WTC11 (cell line): Measurements from ENCODE around the gene SERPINE2. TPM values are rescaled to one million over a fixed set of nuclear protein-coding genes. Genes with fewer than 3 reads are reported as not detected.

ENCODE experiments used
- ATAC-seq: fragments of 200-7000 bp; cut with Tn5 transposase; 2 replicates; pipeline ENCODE4 v1.10.0; 2021; ENCODE audit warnings: mild to moderate bottlenecking, moderate library complexity
- CTCF ChIA-PET: fragments of 300-600 bp; sonication (Branson Sonifier 250); formaldehyde crosslinking; loops from one replicate; lab custom pipeline; 2021; ENCODE audit warnings: antibody characterized with exemption; lab: Charles Lee
- POLR2A ChIA-PET: fragments of 350-600 bp; sonication (Branson Sonifier 250); formaldehyde crosslinking; loops from one replicate; lab custom pipeline; 2021; ENCODE audit warnings: antibody characterized with exemption; lab: Charles Lee
- DNase-seq: peaks from one replicate; pipeline ENCODE4 v3.0.0; 2021; ENCODE audit warnings: low spot score
- H3K27ac Mint-ChIP-seq: 2 replicates; pipeline ENCODE4 v1.8.0; 2021; ENCODE audit warnings: mixed read lengths
- H3K27me3 Mint-ChIP-seq: 2 replicates; pipeline ENCODE4 v1.8.0; 2021; ENCODE audit warnings: low read depth, mild to moderate bottlenecking, moderate library complexity, mixed read lengths
- H3K36me3 Mint-ChIP-seq: 2 replicates; pipeline ENCODE4 v1.8.0; 2021; ENCODE audit warnings: mixed read lengths
- H3K4me1 Mint-ChIP-seq: 2 replicates; pipeline ENCODE4 v1.8.0; 2022; ENCODE audit warnings: mixed read lengths
- H3K4me3 Mint-ChIP-seq: 2 replicates; pipeline ENCODE4 v1.8.0; 2021; ENCODE audit warnings: mild to moderate bottlenecking, moderate library complexity, mixed read lengths
- H3K9me3 Mint-ChIP-seq: 2 replicates; pipeline ENCODE4 v1.8.0; 2021; ENCODE audit warnings: mixed read lengths
- ARID4B ChIP-seq: sonication (generic); formaldehyde crosslinking; IDR thresholded peaks from 2 replicates; pipeline ENCODE4 v1.8.0; 2023; ENCODE audit warnings: missing genetic modification reagents, mild to moderate bottlenecking, borderline replicate concordance
- ATF2 ChIP-seq: sonication (generic); formaldehyde crosslinking; IDR thresholded peaks from 2 replicates; pipeline ENCODE4 v1.8.1; 2022; ENCODE audit warnings: low read depth, missing genetic modification reagents, borderline replicate concordance
- CREB1 ChIP-seq: sonication (generic); formaldehyde crosslinking; IDR thresholded peaks from 2 replicates; pipeline ENCODE4 v1.8.0; 2023; ENCODE audit warnings: mild to moderate bottlenecking, missing genetic modification reagents
- CREM ChIP-seq: sonication (generic); formaldehyde crosslinking; IDR thresholded peaks from 2 replicates; pipeline ENCODE4 v1.8.1; 2022; ENCODE audit warnings: mild to moderate bottlenecking, missing genetic modification reagents, moderate library complexity
- E2F1 ChIP-seq: sonication (generic); formaldehyde crosslinking; IDR thresholded peaks from 2 replicates; pipeline ENCODE4 v1.8.0; 2022; ENCODE audit warnings: mild to moderate bottlenecking, missing genetic modification reagents
- FOXK1 ChIP-seq: sonication (generic); formaldehyde crosslinking; IDR thresholded peaks from 2 replicates; pipeline ENCODE4 v1.8.0; 2022; ENCODE audit warnings: mild to moderate bottlenecking, moderate library complexity, missing genetic modification reagents
- GABPB1 ChIP-seq: sonication (generic); formaldehyde crosslinking; IDR thresholded peaks from 2 replicates; pipeline ENCODE4 v1.8.1; 2023; ENCODE audit warnings: mild to moderate bottlenecking, missing genetic modification reagents
- MYBL2 ChIP-seq: sonication (generic); formaldehyde crosslinking; IDR thresholded peaks from 2 replicates; pipeline ENCODE4 v1.8.1; 2023; ENCODE audit warnings: mild to moderate bottlenecking, moderate library complexity, missing genetic modification reagents
- NFATC4 ChIP-seq: fragments of 250-450 bp; sonication (Bioruptor Pico); IDR thresholded peaks from 2 replicates; pipeline ENCODE4 v1.9.0; 2021; ENCODE audit warnings: mild to moderate bottlenecking
- NFE2L1 ChIP-seq: sonication (generic); formaldehyde crosslinking; IDR thresholded peaks from 2 replicates; pipeline ENCODE4 v1.8.1; 2023; ENCODE audit warnings: missing genetic modification reagents
- NR1H2 ChIP-seq: sonication (generic); formaldehyde crosslinking; IDR thresholded peaks from 2 replicates; pipeline ENCODE4 v1.9.0; 2021; ENCODE audit warnings: mild to moderate bottlenecking, moderate library complexity, missing genetic modification reagents
- NR2C2 ChIP-seq: sonication (generic); formaldehyde crosslinking; IDR thresholded peaks from 2 replicates; pipeline ENCODE4 v1.8.0; 2022; ENCODE audit warnings: mild to moderate bottlenecking, missing genetic modification reagents
- NR3C1 ChIP-seq: sonication (generic); formaldehyde crosslinking; conservative IDR thresholded peaks from 2 replicates; pipeline ENCODE4 v1.8.1; 2023; ENCODE audit warnings: low read depth, mild to moderate bottlenecking, missing genetic modification reagents
- SP1 ChIP-seq: sonication (generic); formaldehyde crosslinking; conservative IDR thresholded peaks from 2 replicates; pipeline ENCODE4 v1.8.1; 2022; ENCODE audit warnings: missing genetic modification reagents
- USF2 ChIP-seq: sonication (generic); formaldehyde crosslinking; IDR thresholded peaks from 2 replicates; pipeline ENCODE4 v1.8.1; 2023; ENCODE audit warnings: mild to moderate bottlenecking, missing genetic modification reagents, moderate library complexity
- ZNF138 ChIP-seq: sonication (generic); formaldehyde crosslinking; conservative IDR thresholded peaks from 2 replicates; pipeline ENCODE4 v1.8.1; 2022; ENCODE audit warnings: mild to moderate bottlenecking, moderate library complexity, missing genetic modification reagents
- ZNF232 ChIP-seq: sonication (generic); formaldehyde crosslinking; IDR thresholded peaks from 2 replicates; pipeline ENCODE4 v1.8.0; 2022; ENCODE audit warnings: mild to moderate bottlenecking, missing genetic modification reagents
- ZNF512 ChIP-seq: sonication (generic); formaldehyde crosslinking; IDR thresholded peaks from 2 replicates; pipeline ENCODE4 v1.8.1; 2022; ENCODE audit warnings: missing genetic modification reagents, borderline replicate concordance
- ZNF532 ChIP-seq: fragments of 250-450 bp; sonication (Bioruptor Pico); IDR thresholded peaks from 2 replicates; pipeline ENCODE4 v1.9.0; 2021; ENCODE audit warnings: mild to moderate bottlenecking, borderline replicate concordance
- total RNA-seq: library from RNA; stranded (reverse); gene quantifications from 3 replicates; pipeline ENCODE4 v1.2.3, GENCODE V29; 2021

SERPINE2 gene
- total RNA-seq, 1 experiment from 2014 or later, result 60.4 TPM

- TF ChIP-seq ATF2 (CRISPR knock-in tag) (no peak), NFATC4 (CRISPR knock-in tag) (no peak), NR3C1 (CRISPR knock-in tag) (peak; percentile 80; the same call in 1 of the 2 replicates), FOXK1 (peak; percentile 90), MYBL2 (CRISPR knock-in tag) (peak; percentile 83; the same call in 1 of the 2 replicates), ZNF138 (peak; percentile 93), SP1 (peak; percentile 90), ZNF532 (CRISPR knock-in tag) (no peak), CREM (CRISPR knock-in tag) (peak; percentile 62; the same call in 1 of the 2 replicates), NR2C2 (CRISPR knock-in tag) (no peak), USF2 (CRISPR knock-in tag) (peak; percentile 91), NR1H2 (CRISPR knock-in tag) (no peak)
Measured at GRCh38 chr2:223944703-223945531, 94.2 kb downstream of the SERPINE2 start, which contains the start of gene WDFY1 (continued).

GRCh38 chr2:223944166-223944702 is 94.9 kb downstream of the SERPINE2 start:
- ATAC-seq (peak; percentile 69), DNase-seq (peak; percentile 73)
- POLR2A ChIA-PET, result no interaction called here
- peak overlapping the region; percentile 90 for H3K4me3 Mint-ChIP-seq
- H3K27ac Mint-ChIP-seq, result peak overlapping the region; percentile 68
- CTCF ChIA-PET, result no interaction called here
- peaks cover 55% of the 10 kb centered on the region for H3K4me1 Mint-ChIP-seq
- H3K27me3 Mint-ChIP-seq, result peaks cover 3% of the 10 kb centered on the region; the same call in 1 of the 2 replicates
- peaks cover 12% of the 10 kb centered on the region for H3K36me3 Mint-ChIP-seq
- no peaks in the 10 kb centered on the region for H3K9me3 Mint-ChIP-seq
- TF ChIP-seq ZNF232 (CRISPR knock-in tag), result no peak
- TF ChIP-seq CREB1, result no peak
- TF ChIP-seq ZNF138, result 0 out of 2 replicates have a peak, but pooled peaks have one; percentile 26
- peak; percentile 16; the same call in 1 of the 2 replicates for TF ChIP-seq GABPB1 (CRISPR knock-in tag)
- 0 out of 2 replicates have a peak, but pooled peaks have one; percentile 49 for TF ChIP-seq E2F1 (CRISPR knock-in tag)
- no peak for TF ChIP-seq ZNF512 (CRISPR knock-in tag)
- no peak for TF ChIP-seq CREM (CRISPR knock-in tag)
- no peak; the same call in 1 of the 2 replicates for TF ChIP-seq ARID4B (CRISPR knock-in tag)
- TF ChIP-seq USF2 (CRISPR knock-in tag), result no peak
- no peak for TF ChIP-seq NFE2L1 (CRISPR knock-in tag)
